Activated T-cell treated with anti-CD3 and anti-CD28 coated beads, Interleukin-2, amount 50 U/mL, for 1 hour (primary cell): ENCODE results near the gene DACH1.

Experiments
- DNase-seq: peaks from one replicate; pipeline ENCODE4 v3.0.0-alpha.2; 2020

The DACH1 gene

GRCh38 chr13:71618159-71618558 is 248.8 kb downstream of the DACH1 start:
- DNase-seq: no peak

- DNase-seq: no peak
Observed at GRCh38 chr13:71617265-71617664, 249.7 kb downstream of the DACH1 start.

- no peak for DNase-seq
Observed at GRCh38 chr13:71613066-71613745, 253.8 kb downstream of the DACH1 start.

GRCh38 chr13:71611292-71611691 is 255.7 kb downstream of the DACH1 start:
- no peak for DNase-seq

- no peak for DNase-seq
Observed at GRCh38 chr13:71610876-71611275, 256.1 kb downstream of the DACH1 start.

- no peak for DNase-seq
Observed at GRCh38 chr13:71609271-71609670, 257.7 kb downstream of the DACH1 start.

- no peak for DNase-seq
Observed at GRCh38 chr13:71607575-71607974, 259.4 kb downstream of the DACH1 start.

- no peak for DNase-seq
Observed at GRCh38 chr13:71606818-71607217, 260.2 kb downstream of the DACH1 start.

GRCh38 chr13:71605744-71606143 is 261.3 kb downstream of the DACH1 start:
- DNase-seq: no peak

GRCh38 chr13:71603255-71603654 is 263.7 kb downstream of the DACH1 start:
- no peak for DNase-seq

- DNase-seq: no peak
Observed at GRCh38 chr13:71602344-71602743, 264.7 kb downstream of the DACH1 start.

- DNase-seq: no peak
Observed at GRCh38 chr13:71597150-71597549, 269.9 kb downstream of the DACH1 start.

- DNase-seq: no peak
Observed at GRCh38 chr13:71596116-71596515, 270.9 kb downstream of the DACH1 start.

- no peak for DNase-seq
Observed at GRCh38 chr13:71593566-71593965, 273.4 kb downstream of the DACH1 start.

GRCh38 chr13:71591374-71591773 is 275.6 kb downstream of the DACH1 start:
- no peak for DNase-seq

- DNase-seq: no peak
Observed at GRCh38 chr13:71590654-71591148, 276.3 kb downstream of the DACH1 start.

GRCh38 chr13:71589032-71589431 is 278.0 kb downstream of the DACH1 start:
- no peak for DNase-seq

- DNase-seq: no peak
Observed at GRCh38 chr13:71587817-71588216, 279.2 kb downstream of the DACH1 start.

GRCh38 chr13:71587193-71587592 is 279.8 kb downstream of the DACH1 start:
- no peak for DNase-seq

- no peak for DNase-seq
Observed at GRCh38 chr13:71583581-71583980, 283.4 kb downstream of the DACH1 start.

- DNase-seq: no peak
Observed at GRCh38 chr13:71580614-71581013, 286.4 kb downstream of the DACH1 start.

- no peak for DNase-seq
Observed at GRCh38 chr13:71578048-71578447, 289.0 kb downstream of the DACH1 start.

- DNase-seq: no peak
Observed at GRCh38 chr13:71577127-71577526, 289.9 kb downstream of the DACH1 start.

- no peak for DNase-seq
Observed at GRCh38 chr13:71576571-71576970, 290.4 kb downstream of the DACH1 start.

GRCh38 chr13:71546881-71547280 is 320.1 kb downstream of the DACH1 start:
- DNase-seq: no peak
